Right atrium auricular region (tissue), 2 donors: Measurements from ENCODE around the gene ZCCHC3. TPM values are rescaled to one million over a fixed set of nuclear protein-coding genes. Genes with fewer than 3 reads are reported as not detected.

ENCODE experiments used
- DNase-seq: peaks from one replicate; pipeline ENCODE4 v3.0.0-alpha.2; 2019; ENCODE audit warnings: low spot score
- H3K27ac ChIP-seq, 2 donors: fragments of 200-600 bp; sonication (generic); 1 replicate in 1 of 2; 2 replicates in 1 of 2; pipeline ENCODE4 v1.5.1; 2016 to 2019
- H3K27me3 ChIP-seq, 2 donors: fragments of 200-600 bp; sonication (generic); one replicate each; pipeline versions ENCODE4 v1.5.1 to v1.6.0; 2017 to 2019
- H3K36me3 ChIP-seq: fragments of 200-600 bp; sonication (generic); one replicate; pipeline ENCODE4 v1.5.1; 2016
- H3K4me1 ChIP-seq, 2 donors: fragments of 200-600 bp; sonication (generic); one replicate each; pipeline versions ENCODE4 v1.5.1 to v1.6.0; 2017 to 2019
- H3K4me3 ChIP-seq, 2 donors: fragments of 200-600 bp; sonication (generic); 1 replicate in 1 of 2; 2 replicates in 1 of 2; pipeline ENCODE4 v1.5.1; 2017 to 2019; ENCODE audit warnings: mild to moderate bottlenecking in 1 of 2, moderate library complexity in 1 of 2
- H3K9me3 ChIP-seq, 2 donors: fragments of 200-600 bp; sonication (generic); one replicate each; pipeline ENCODE4 v1.5.1; 2019
- CTCF ChIP-seq, 2 donors: fragments of 200-600 bp; sonication (generic); IDR thresholded peaks; one replicate each; pipeline ENCODE4 v1.5.1; 2019; ENCODE audit warnings: antibody characterized with exemption in 2 of 2
- total RNA-seq, 2 donors: library from RNA; depleted of rRNA; stranded (reverse); fragments of >200 nt; gene quantifications; one replicate each; pipeline ENCODE4 v1.1.0, GENCODE V29; 2016

Gene ZCCHC3
- total RNA-seq, 2 donors from 2014 or later: 10.2 to 14.4 TPM

DNA sequence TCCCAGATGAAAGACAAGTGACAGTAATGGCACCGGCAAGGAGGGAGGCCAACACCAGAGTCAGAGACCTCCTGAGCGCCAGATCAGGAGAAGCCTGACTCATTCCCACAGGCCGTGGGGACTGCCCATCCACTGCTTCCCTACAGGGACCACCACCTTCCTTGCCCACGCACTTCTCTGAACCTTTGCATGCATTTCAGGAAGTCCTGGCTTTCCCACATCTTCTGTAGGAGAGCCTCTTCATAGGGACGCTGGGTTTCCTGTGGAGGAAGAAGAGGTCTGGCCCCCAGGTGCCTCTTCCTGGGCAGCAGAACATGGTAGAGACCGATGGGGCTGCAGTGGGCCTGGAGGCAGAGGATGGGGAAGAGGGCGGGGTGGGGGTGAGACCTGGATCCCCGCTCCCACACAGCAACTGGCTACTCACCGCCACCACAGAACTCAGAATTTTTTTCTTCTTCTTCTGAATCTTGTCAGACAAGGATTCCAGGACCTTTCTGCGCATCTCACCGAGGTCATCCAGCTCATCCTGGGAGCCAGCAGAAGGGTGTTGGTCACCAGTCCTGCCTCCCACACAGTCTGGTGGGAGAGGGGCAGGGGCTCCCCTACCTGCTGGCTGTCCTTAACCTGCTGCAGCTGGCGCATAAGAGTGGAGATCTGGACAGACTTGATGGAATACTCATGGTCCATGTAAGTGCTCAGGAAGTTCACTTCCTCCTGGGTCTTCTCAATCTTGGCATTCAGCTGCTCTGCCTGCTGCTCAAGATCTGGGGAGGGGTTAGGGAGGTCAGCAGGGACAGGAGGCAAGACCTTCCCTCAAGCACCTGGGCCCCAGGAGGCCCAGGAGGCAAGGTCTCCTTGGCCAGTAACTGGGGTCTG, 20.5 kb upstream of the ZCCHC3 start:
- Histone ChIP-seq H3K27me3 (no peaks in the 10 kb centered on the region), H3K4me1 (no peaks in the 10 kb centered on the region), H3K4me3 (no peak overlapping the region), H3K36me3 (peaks cover 6% of the 10 kb centered on the region), H3K27ac (no peak overlapping the region), H3K9me3 (no peaks in the 10 kb centered on the region)
- TF ChIP-seq CTCF (IDR thresholded peaks at IDR 0.05): no peak
- DNase-seq: peak; percentile 30

DNA sequence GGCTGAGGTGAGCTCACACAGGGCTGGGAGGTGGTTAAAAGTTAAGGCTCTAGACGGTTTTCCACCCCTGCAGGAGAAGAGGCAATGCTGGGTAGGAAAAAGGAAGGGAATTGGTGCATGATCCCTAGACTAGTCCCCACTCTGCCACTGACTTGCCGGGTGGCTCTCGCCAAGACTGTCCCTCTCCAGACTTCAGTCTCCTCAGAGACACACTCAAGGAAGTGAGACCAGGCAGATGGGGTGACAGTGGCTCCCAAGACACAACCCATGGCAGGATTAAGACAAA, 19.9 kb upstream of the ZCCHC3 start:
- Histone ChIP-seq H3K27ac (no peak overlapping the region), H3K4me3 (no peak overlapping the region), H3K36me3 (peaks cover 6% of the 10 kb centered on the region), H3K27me3 (no peaks in the 10 kb centered on the region), H3K4me1 (no peaks in the 10 kb centered on the region), H3K9me3 (no peaks in the 10 kb centered on the region)
- TF ChIP-seq CTCF (IDR thresholded peaks at IDR 0.05): no peak
- DNase-seq: no peak

DNA sequence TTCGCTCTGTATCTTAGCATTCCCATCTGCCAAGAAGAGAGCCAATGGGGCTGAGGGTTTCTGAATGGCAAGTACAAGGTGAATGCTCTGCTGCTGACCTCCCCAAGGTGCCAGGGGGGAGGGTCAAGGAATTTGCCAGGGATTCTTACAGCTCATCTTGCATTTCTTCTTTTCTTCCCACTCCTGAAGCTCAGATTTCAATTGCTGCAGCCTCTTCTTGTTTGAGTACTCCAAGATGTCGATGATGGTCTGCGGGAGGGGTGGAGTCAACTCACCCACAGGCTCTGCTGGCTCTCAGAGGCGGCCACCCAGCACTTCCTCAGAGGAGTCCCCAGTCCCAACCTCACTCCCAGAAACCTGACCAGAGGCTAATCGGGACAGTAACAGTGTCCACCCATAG, 19.2 kb upstream of the ZCCHC3 start:
- DNase-seq: no peak
- H3K4me3 ChIP-seq: no peak overlapping the region
- no peaks in the 10 kb centered on the region for H3K27me3 ChIP-seq
- no peaks in the 10 kb centered on the region for H3K9me3 ChIP-seq
- H3K4me1 ChIP-seq: no peaks in the 10 kb centered on the region
- no peak for TF ChIP-seq CTCF (IDR thresholded peaks at IDR 0.05)
- no peak overlapping the region for H3K27ac ChIP-seq
- peaks cover 6% of the 10 kb centered on the region for H3K36me3 ChIP-seq

- Histone ChIP-seq H3K27ac (no peak overlapping the region), H3K36me3 (peaks cover 6% of the 10 kb centered on the region)
These were observed 18.5 kb upstream of the ZCCHC3 start for GRCh38 chr20:278607-279571.

DNA sequence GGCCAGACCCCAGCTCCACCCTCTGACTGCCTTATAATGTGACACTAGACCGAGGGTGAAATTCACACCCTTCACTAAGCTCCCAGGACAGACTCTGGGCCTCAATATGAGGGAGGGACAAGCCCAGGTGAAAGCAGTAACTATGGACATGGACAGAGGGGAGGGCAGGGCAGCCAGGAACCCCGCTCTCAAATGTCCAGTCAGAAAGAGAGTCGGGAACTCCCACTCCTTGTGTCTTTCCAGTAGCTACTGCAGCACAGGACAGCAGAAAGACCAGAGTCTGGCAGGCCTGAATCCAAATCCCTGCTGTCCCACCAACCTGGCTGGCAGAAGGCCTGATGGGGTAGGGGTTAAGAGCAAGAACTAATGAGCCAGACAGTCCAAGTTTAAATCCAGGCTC, 13.2 kb upstream of the ZCCHC3 start:
- no peak overlapping the region for H3K4me3 ChIP-seq
- no peak overlapping the region for H3K27ac ChIP-seq
- no peak for TF ChIP-seq CTCF (IDR thresholded peaks at IDR 0.05)
- no peak for DNase-seq
- H3K9me3 ChIP-seq: no peaks in the 10 kb centered on the region
- H3K27me3 ChIP-seq: no peaks in the 10 kb centered on the region
- H3K36me3 ChIP-seq: no peaks in the 10 kb centered on the region
- no peaks in the 10 kb centered on the region for H3K4me1 ChIP-seq

More at GRCh38 chr20:278607-279571, 18.5 kb upstream of the ZCCHC3 start:
- TF ChIP-seq CTCF (IDR thresholded peaks at IDR 0.05): no peak
- H3K4me1 ChIP-seq: no peaks in the 10 kb centered on the region
- H3K27me3 ChIP-seq: no peaks in the 10 kb centered on the region
- no peaks in the 10 kb centered on the region for H3K9me3 ChIP-seq
- DNase-seq: no peak
- no peak overlapping the region for H3K4me3 ChIP-seq
